NCI-H1092 treated with DMSO at 0.1 percent for 48 hours (cell line): Measurements from ENCODE around the gene GIN1.
"Not testable (repeated sequence)": the region's sequence is repeated elsewhere in the genome, so short reads cannot be mapped to it uniquely, and the experiment has no call there.

Source experiments
- DNase-seq: peaks from one replicate; lab custom pipeline; 2025; lab: John Stamatoyannopoulos, UW

Gene GIN1

GRCh38 chr5:103110403-103110802 lies 9.5 kb downstream of the GIN1 start:
- DNase-seq, result no peak

DNA sequence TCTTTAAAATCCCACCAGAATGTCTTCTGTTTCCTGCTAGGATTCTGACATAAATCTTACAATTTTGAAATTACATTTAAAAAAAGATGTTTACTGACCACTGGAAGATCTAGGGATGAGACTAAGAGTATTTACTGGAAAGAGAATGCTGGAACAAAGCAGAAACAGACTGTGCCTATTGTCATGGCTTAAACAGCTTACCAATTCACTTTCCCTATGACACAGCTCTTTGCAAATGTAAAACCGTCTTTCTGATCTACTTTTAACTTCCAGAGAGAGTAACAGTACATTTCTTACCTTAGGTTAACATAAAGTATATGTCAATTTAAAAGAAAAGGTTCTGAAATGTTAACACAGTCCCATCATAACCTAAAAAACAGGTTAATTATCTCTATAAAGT lies 10.7 kb downstream of the GIN1 start:
- DNase-seq, result no peak

- DNase-seq, result no peak
Observed at GRCh38 chr5:103108086-103108485, 11.9 kb downstream of the GIN1 start.

DNA sequence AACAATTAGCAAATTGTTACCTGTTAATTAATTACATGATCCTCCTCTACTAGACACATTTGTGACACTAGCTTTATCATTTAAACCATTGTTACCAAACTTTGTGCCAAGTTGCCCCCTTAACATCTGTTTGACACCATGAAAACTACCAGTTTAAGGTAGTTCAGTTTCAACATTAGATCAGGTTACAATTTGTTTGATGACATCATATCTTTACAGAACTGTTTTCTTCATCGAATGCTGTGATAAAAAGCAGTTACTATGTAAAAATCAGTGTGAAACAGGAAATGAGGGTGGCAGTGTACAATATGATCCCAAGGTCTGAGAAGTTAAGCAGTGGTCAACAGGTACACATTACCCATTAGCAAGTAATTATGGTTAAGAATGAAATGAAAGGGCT lies 17.7 kb downstream of the GIN1 start:
- no peak for DNase-seq

DNA sequence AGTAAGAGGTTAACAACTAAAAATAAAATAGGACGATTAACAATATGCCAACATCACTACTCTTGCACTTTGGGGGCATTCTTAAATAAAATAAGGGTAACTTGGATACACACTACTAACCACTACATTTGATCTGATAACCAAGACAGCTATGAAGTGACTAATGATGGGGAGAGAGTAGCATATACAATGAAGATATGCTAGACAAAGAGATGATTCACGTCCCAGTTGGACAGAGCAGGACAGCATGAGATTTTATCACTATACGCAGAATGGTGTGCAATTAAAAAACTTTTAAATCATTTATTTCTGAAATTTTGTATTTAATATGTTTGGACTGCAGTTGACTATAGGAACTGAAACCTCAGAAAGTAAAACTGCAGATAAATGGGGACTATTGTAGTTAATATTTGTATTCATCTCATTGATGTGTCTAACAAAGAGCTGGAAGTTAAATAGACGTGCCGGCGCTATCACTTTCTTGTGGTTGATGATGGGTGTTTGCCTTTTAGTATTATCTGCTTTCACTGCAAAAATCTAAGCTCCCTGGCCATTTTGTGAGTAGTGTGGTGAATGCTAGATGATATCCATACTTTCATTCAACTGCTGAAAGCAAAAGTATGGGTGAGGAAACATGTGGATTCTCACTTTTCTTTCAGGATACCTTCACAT lies 18.7 kb downstream of the GIN1 start:
- DNase-seq, result no peak

- no peak for DNase-seq
Observed at GRCh38 chr5:103098993-103099392, 20.9 kb downstream of the GIN1 start.

GRCh38 chr5:103094737-103095136 lies 25.2 kb downstream of the GIN1 start:
- DNase-seq, result no peak

DNA sequence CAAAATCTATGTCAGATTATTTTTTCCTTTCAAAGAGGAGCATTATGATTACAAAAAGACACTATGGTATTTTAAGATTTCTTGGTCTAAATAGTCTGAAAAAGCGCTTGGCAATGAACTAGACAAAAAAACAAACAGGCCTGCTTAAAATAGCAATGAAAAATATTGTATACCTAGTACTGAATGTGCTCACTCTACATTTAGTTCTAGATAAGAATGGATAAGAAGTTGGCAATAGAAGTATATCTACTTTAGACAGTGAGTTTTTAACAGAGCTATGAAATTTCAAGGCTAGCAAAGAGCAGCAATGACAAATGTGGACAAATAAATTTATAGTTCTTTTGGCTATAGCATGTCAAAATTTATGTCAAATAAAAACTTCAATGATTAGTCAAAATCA lies 26.2 kb downstream of the GIN1 start:
- no peak for DNase-seq

DNA sequence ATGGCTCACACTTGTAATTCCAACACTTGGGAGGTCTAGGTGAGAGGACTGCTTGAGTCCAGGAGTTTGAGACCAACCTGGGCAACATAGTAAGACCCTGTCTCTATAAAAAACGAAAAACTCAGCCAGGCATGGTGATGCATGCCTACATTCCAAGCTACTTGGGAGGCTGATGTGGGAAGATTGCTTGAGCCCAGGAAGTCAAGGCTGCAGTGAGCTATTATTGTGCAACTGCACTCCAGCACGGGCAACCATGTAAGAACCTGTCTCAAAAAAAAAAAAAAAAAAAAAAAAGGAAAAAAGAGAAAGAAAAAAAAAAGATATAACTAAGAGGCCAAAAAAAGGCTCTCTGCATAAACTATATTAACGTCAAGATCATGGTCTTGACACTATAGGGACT lies 27.3 kb downstream of the GIN1 start:
- DNase-seq, result no peak

GRCh38 chr5:103090791-103091190 lies 29.1 kb downstream of the GIN1 start:
- no peak for DNase-seq

DNA sequence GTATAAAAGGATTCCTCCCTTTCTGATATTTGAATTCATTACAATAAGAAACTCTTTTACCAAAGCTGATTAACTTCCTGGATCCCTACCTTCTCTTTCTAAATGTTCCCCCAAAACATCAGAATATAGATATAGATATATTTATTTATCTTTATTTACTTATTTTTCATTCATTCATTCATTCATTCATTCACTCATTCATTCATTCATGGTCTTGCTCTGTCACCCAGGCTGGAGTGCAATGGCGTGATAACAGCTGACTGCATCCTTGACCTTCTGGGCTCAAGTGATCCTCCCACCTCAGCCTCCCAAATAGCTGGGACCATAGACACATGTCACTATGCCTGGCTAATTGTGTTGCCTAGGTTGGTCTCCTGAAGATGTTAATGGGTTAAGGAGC lies 30.7 kb downstream of the GIN1 start:
- DNase-seq, result no peak

DNA sequence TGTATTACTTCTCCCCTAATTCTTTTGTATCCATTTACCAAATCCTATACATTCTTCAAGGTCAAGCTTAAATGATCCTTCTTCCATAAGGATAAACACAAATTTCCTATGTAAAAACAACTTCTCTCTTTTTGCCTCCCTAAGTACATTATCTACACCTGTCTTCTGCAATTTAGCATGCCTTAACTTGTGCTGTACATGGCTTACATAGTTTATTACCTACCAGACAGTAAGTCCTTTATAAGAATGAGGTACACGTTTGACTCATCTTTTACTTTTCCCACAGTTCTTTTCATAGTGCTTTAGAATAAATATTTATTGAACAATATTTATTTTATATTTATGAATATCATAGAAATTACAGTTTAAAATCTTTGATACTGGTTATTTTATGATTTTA lies 33.4 kb downstream of the GIN1 start:
- DNase-seq, result no peak

DNA sequence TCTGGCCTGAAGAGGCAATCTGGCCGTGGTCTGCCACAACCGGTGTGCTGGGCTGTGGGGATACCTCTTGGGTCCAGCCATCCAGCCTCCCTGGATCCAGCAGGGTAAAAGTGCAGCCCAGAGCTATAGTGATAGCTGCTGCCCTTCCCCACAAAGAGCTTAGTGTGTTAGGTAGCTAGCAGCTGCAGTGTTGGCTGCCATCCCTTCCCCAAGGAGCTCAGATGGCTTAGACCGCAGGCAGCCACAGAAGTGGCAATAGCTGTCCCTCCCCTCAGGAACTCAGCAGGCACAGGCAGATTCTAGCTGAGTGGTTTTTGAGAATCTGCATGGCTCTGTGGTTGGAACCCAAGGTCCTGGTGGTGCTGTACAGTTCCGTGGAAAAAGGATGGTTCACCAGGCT lies 40.1 kb downstream of the GIN1 start:
- DNase-seq, result no peak

DNA sequence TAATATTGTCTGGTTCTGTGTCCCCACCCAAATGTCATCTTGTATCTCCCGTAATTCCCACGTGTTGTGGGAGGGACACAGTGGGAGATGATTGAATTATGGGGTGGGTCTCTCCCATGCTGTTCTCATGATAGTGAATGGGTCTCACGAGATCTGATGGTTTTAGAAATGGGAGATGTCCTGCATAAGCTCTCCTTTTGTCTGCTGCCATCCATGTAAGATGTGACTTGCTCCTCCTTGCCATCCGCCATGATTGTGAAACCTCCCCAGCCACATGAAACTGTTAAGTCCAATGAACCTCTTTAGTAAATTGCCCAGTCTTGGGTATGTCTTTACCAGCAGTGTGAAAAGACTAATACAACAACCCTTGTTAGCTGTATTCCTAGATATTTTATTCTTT lies 44.5 kb downstream of the GIN1 start:
- no peak for DNase-seq

DNA sequence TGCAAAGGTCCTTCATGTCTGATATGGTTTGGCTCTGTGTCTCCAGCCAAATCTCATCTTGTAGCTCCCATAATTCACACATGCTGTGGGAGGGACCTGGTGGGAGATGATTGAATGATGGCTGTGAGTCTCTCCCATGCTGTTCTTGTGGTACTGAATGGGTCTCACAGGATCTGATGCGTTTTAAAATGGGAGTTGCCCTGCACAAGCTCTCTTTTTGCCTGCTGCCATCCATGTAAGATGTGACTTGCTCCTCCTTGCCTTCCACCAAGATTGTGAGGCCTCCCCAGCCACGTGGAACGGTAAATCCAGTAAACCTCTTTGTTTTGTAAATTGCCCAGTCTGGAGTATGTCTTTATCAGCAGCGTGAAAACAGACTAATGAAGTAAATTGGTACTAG lies 46.4 kb downstream of the GIN1 start:
- DNase-seq, result not testable (repeated sequence)

DNA sequence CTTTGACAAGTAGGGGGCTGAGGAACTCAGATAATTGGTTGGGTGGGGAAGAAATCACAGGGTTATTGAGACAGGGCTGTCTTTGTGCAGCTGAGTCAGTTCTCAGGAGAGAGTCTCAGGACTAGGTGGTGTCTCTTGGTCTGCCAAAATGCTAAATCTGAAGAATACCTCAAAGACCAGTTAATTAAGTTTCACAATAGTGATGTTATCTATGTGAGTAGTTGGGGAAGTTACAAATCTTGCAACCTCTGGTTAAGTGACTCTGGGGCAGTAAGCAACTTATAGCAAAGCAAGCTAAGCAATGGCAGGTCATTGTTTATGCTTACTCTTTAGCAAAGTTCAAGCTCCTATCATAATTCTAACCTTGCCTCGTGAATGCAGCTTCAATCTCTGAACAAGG lies 53.6 kb downstream of the GIN1 start:
- DNase-seq, result no peak

DNA sequence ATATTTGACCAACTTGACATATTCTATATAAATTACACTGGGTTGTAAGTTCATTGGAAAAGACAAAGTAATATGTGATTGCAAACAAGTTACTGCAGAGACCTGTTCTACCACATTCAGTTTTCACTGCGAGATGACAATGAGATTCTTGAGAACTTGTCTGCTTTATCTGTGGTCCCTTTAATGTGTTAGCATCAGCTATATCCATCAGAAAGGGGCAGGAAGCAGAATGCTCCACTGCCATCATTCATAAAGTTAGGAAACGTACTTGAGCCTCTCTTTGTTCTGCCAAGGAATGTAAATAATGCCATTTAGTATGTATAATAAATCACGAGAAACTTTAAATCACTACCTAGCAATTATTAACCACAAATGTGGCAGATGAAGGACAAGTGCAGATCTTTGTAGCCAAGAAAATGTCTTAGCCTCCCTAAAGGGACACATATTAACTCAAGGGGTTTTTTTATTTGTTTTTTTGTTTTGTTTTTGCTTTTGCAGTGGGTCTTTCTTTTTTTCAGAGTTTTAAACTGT lies 59.4 kb downstream of the GIN1 start:
- DNase-seq, result no peak

GRCh38 chr5:103059525-103059924 lies 60.4 kb downstream of the GIN1 start:
- no peak for DNase-seq

DNA sequence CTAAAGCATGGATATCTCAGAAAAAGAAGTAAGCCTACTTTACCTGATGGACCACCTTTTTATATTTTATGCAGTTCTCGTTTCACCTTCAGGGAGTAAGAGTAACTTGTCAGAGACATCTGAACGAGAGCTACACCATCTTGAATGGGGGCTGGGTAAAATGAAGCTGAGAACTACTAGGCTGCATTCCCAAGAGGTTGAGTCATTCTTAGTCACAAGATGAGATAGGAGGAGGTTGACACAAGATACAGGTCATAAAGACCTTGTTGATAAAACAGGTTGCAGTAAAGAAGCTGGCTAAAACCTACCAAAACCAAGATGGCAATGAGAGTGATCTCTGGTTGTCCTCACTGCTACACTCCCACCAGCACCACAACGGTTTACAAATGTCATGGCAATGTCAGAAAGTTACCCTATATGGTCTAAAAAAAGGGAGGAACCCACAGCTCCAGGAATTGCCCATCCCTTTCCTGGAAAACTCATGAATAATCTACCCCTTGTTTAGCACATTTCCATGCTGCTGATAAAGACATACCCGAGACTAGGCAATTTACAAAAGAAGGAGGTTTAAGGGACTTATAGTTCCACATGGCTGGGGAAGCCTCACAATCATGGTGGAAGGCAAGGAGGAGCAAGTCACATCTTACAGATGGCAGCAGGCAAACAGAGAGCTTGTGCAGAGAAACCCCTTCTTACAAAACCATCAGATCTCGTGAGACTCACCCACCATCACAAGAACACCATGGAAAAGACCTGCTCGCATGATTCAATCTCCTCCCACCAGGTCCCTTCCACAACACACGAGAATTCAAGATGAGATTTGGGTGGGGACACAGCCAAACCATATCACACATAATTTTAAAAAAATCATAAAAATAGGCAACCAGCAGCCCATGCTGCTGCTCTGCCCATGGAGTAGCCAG lies 62.5 kb downstream of the GIN1 start:
- no peak for DNase-seq

- DNase-seq, result not testable (repeated sequence)
Observed at GRCh38 chr5:103046706-103047105, 73.2 kb downstream of the GIN1 start.

DNA sequence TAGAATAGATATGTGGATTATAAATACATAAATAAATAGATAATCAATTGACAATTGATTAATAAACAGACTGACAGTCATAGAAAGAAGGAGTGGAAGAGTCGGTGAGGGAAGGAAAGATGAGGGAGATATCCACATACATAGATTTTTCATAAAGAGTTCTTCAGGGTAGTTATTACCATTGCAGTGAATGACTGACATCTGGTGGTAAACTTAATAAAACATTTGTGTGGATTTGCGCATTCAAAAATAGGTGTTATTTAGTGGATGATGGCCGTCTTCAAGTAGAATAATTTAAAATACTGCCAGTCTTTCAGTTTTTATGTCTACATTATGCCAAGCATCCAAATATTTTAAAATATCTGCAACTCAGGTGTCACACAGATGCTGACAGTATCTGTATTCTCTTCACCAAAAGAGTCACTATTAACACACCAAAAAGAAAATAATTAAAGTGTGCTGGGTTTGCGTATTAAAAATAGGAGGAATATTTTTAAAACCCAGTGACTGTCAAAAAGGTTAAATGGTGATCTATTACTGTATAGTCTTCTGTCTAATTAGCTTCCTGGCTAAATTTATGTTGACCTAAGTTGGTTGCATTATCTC lies 78.8 kb downstream of the GIN1 start:
- DNase-seq, result peak; percentile 58

DNA sequence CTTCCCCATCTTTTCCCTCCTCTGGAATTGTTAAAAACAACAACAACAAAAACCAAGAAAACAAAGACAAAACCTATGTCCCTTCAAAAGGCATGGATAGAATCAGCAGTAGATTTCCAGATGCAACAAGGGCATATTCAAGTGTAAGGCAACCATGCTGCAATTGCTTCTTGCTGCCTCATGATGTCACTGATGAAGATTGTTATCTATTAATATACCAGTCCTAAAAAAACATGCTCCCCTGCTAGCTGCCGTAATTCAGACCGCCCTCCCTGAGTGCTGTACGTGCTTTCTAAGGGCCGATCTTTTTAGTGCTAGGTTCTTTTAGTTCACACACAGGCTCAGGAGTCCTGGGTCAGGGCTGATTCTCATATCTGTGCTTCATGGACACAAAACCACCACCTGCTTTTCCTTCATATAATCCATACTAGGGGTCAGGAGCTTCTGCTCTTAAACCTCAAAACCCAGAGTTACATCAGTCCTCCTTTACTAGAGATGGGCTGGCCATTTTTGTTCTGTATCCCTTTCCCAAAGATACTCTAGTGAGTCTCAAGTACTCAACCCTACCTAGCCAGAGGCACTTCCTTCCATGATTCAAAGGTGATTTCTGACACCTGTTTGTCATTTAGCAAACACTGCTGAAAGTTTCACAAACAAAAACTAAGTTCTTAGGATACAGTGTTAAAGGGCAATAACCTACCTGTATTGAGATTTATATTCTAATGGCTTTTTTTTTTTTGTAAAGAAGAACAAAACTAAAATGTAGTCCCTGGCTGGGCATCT lies 82.1 kb downstream of the GIN1 start:
- no peak for DNase-seq
